Ramos (cell line): ENCODE results near the gene FMO2.

Source experiments
- in situ Hi-C: fragments of 300-500 bp; cut with MboI; formaldehyde crosslinking; loops from one replicate; pipeline ENCODE4 v1.14.3; 2022; ENCODE audit warnings: low sequenced_read_pairs; ENCODE audit not compliant: unreplicated experiment

FMO2 gene

DNA sequence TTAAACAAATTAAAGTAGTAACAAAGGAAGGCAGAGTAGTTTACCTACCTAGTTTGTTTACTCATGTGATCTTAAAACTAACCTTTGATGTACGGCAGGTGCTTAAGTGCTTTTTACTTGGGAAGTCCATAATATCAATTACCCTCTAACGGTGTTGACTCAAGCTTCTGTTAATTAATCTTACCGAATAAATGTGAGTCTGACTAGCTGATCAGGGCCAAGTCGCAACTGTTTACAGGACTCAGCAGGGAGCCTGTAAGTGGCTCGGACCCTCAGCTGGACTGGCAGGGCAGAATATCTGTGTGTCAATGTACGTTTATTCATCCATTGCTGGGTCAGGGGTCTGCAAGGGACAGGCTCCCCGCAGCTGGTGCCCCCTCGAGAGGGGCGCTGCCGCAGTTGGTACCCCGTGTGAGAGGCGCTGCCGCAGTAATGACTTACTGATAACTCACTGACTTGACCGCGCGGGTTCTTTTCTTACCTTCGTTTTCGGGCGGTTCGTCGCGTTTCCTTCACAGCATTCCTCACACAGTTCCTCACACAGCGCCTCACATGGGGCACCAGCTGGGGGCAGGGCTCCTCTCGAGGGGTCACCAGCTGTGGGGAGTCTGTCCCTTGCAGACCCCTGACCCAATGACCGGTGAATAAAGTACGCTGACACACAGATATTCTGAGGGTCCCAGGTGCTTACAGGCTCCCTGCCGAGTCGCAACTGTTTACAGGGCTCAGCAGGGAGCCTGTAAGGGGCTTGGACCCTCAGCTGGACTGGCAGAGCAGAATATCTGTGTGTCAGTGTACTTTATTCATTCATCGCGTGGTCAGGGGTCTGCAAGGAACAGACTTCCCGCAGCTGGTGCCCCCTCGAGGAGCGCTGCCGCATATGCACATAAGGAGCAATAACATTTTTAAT is 66.2 kb downstream of the FMO2 start:
- in situ Hi-C loops: loop anchor here (5.0 kb wide), 1 partner anchor 61 kb away; the partner anchor contains the start of gene FMO4

DNA sequence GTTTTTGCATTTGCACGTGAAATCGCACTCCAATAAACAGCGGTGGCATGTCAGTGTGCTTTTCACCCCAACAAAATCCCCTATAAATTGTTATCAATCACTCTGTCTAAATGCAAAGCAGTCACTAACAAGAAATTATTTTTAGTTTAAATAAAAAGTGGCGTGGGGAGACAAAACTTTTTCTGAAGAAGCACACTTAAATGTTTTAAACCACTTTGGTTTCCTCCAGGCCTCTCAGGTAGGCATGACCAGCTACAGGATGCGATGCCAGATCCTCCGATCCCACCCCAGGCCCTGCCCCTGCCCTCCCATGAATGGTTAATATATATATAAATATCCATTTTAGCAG is 66.8 kb downstream of the FMO2 start:
- in situ Hi-C loops: loop anchor here (5.0 kb wide), 1 partner anchor 60 kb away; the partner anchor contains the start of gene FMO4

DNA sequence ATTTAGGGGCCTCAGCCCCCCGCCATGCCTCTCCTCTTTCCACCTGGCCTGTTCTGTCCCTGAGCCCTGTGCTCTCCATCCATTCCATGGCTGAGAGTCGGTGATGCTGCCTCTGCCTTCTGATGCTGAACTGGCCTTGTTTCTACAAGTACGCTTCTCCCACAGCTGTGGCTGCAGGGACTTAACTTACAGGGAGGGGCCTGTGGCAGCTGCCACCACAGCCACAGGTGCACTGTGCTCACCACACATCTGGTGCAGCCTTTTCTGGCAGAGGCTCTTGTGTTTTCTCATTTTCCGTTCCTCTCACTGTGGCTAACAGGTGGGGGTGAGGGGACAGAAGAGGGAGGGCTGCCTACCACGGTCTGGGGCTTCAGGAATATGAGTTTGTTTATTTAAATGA is 67.4 kb downstream of the FMO2 start:
- in situ Hi-C loops: loop anchor here (5.0 kb wide), 1 partner anchor 60 kb away; the partner anchor contains the start of gene FMO4

DNA sequence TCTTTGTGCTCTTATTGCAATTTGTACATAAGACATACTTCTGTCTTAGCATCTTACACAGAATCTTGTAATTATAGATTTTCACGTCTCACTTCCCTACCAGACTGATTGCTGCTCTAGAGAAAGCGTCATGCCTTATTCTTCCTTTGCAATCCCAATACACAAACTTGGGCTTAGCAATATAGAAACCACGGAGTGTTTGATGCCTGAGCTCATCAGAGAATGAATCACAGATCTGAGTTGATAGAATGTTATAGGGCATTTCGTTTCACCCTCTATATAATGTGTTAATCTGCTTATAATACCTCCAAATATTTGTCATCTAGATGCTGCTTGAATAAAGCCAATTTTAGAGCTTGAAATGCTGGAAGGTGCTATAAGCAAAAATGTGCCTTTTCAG is 69.8 kb downstream of the FMO2 start:
- in situ Hi-C loops: loop anchor here (5.0 kb wide), 1 partner anchor 57 kb away; the partner anchor contains the start of gene FMO4

DNA sequence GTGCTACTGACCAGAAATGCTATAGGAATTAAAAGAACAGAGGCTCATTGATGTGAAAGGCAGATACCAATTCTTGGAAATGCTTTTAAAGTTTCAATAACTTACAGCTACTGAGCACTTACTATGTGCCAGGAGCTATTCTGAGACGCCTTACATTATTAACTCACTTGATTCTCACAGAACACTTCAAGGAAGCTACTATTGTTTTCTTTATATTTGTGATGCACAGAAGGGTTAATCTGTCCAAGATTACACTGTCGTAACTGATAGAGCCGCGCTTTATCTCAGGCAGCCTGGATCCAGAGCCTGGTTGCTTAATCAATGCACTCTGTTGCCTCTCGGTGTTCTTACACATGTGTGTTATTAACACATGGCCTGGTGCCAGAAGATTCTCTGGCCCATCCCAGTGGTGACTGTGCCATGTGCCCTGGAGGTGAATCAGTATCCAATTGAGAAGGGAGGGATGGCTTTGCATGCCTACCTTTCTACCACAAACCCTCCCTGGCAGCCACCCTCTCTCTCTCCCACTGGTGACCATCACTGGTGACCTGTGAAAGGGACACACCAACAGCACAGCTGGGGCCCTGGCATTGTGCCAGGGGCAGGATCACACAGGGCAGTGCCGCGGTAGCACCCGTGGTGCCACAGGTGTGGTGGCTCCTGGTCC is 72.0 kb downstream of the FMO2 start:
- in situ Hi-C loops: no loop called here

DNA sequence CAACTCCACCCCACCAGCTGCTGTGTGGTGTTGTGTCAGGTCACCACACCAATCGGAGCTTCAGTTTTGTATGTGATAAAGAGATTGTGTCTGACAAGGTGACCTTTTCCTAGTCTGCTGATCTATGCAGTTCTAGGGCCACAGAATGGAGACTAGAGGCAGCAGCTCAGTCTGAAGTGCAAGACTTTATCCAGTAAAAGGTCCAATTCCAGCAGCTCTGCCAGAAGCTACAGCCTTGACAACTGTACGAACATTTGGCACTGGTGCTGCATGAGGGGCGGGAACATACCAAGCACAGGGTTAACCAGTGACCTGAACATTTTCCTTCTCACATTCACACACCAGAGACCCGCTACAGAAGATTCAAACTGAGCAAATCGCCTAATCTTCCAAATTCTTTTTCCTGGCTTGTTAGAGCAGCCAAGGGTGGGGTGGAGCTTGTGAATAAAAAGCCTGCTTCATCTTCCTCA is 72.5 kb downstream of the FMO2 start:
- in situ Hi-C loops: no loop called here

DNA sequence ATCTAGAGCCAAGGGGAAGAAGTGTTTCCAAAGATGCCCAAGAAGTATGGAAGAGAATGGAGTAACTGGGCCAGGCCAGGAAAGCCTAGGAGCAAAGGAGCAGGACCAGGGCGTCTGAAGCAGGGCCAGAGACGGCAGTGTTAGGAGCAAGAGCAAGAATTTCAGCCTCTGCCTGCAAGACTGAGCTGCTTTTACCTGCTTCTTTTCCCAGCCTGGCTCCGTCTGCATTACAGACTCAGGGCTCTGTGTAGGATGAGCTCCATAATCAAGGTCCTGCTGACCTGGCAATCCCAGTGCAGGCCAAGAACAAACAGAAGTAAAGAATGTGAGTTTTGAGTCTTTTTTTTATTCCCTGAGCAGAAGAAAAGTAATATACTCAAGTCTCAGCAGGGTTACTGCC is 73.3 kb downstream of the FMO2 start:
- in situ Hi-C loops: no loop called here

DNA sequence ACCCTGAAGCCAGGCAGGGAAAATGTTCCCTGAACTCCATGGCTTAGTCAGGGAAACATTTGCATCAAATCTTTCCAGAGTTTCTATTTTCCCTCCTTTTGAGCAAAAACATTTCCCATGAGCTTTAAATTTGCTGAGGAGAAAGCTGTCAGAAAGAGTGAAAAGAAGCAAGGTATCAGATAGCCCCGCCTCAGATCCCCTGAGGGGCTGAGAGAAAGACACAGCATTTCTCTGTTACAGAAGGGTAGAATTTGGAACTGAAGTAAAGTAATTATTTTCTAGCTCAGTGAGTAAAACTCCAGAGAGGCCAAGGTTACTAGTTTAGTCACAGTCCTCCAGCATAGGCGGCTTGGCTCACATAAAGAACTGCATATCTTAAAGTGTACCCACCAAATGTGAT is 73.8 kb downstream of the FMO2 start:
- in situ Hi-C loops: no loop called here
